ENCODE data around the gene FBN2.
"Not testable (repeated sequence)": the region's sequence is repeated elsewhere in the genome, so short reads cannot be mapped to it uniquely, and the experiment has no call there.

The FBN2 gene

DNA sequence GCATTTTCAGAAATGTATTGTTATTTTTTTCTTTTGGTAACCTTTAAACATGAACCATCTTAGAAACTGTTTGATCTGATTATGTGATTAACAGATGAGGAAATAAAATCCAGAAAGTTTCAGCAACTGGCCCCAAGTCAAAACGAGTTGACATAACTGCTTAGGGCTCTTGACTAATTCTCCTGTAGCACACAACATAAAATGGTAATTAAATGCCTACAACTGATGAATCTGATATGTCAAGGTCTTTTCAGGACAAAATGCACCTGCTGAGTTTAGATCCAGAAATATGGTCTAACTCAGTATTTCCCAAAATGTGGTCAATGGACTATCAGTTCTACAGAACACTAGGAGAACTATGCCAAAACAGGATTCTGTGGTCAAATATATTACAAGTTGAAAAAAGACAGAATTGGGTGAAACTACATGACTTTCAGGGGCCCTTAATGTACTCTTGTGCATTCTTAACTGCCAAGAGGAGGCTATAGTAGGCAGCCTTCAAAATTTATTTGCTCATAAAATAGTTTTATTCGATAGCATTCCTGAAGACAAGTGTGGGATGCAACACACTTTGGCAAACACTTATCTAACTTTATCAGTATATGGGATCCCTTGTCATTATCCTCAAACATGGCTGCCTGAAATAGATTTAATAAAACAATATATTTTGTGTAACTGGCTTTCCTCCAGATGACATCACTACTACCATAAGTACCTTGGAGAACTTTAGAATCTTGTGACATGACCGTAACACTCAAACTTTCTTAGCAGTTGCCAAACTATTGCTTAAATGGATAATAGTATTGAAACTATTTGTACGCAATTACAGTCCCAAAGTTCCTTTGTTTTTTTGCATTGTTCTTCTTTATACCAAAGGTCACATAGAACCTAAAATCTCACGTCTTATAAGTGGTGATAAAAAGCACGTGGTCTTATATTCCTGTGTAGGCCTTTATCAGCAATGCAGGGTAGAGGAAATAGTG, 59.4 kb downstream of the FBN2 start:
- no peak for DNase-seq (ENCODE audit: low read depth)

DNA sequence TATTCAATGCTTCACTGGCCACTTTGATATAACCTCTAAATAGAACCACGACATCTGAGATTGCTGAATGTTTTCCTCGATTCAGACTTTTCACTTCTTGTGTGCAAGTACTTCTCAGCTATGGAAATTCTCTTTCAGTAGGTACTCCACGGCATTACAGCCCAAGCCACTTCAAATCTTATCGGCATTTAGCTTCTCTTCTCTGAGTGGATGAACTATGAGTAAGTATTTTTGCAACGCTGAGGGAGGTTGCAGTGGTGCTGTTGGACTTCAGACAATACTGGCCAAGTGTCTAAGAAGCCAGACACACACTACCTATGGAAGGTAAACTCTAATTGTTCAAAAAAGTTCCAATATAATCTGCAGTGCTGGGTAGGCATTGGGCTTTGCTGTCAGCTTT, 60.1 kb downstream of the FBN2 start:
- no peak for DNase-seq (ENCODE audit: low read depth)

DNA sequence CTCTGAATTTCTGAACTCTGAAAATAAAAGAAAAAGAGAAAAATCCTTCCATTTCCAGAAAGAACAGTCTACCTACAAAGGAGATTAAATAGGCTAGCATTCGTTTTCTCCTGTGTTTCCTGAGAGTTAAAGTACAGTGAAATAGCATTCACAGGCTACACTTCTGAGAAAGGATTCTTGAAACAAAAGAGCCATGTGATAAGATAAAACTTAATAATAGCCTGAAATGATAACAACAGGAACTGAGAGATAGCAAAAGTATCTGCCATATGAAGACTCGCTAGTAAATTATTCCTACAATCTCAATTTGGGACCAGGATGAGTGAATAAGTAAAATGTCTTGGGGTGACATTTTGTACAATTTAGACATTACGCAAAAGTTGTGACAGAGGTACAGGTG, 62.4 kb downstream of the FBN2 start:
- DNase-seq (ENCODE audit: low read depth) = no peak

DNA sequence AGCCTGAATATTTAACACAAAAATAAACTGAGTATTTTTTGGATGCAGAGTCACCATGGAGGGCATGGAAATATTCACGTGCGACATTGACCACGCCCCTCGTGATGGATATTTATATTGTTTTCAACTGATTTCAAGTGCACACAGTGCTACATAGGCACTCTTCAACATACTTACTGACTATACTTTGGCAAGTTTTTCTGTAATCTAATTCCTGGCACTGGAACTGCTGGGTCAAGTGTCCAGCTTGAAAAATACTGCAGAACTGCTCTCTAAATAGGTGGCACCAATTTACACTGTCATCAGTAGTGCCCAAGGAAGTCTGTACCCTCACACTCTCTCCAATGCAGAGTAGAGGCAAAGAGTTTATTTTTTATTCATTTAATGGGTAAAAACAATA, 65.1 kb downstream of the FBN2 start:
- no peak for DNase-seq (ENCODE audit: low read depth)

DNA sequence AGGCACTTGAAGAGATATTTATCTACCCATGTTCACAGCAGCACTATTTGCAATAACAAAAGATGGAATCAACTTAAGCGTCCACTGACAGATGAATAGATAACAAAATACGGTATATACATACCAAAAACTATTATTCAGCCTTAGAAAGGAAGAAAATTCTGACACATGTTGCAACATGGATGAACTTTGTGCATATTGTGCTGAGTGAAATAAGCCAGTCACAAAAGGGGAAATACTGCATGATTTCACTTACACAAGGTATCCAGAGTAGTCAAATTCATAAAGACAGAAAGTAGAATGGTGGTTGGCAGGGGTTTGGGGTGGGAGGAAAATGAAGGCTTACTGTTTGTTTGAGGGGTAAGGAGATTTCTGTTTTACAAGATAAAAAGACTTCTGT, 66.0 kb downstream of the FBN2 start:
- DNase-seq (ENCODE audit: low read depth) = no peak

DNA sequence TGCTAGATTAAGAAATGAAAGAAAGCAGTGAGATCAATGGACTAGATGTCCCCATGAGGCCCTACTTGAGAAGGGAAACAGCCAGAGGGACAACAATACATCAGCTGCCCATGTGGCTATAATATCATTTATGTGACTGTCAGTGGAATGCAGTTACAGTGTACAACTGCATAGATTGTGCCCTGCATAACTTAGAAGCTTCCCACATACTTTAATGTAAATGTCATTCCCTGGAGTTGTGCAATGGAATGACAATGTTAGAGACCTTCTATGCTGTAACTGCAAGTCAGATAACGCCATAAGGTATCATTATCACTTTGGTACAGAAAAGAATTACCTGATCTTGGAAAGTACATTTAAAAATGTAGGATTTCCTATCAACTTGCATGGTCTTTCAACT, 67.4 kb downstream of the FBN2 start:
- no peak for DNase-seq (ENCODE audit: low read depth)

DNA sequence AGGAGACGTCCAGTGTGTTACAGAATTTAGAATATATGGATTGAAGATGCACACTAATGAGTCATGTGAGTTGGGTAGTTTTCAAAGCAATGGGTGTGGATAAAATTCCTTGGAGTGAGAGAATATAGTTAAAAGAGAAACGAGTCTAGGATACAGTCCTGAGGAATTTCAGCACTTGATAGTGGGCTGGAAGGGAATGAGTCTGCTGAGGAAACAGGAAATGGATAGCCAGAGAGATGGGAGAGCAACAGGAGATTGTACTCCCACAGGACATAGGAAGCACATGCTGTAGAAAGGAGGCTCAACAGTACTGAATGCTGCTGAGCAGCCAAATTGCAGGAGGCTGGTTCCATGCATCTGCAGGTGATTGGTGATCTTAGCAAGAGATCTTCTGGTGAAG, 68.1 kb downstream of the FBN2 start:
- no peak for DNase-seq (ENCODE audit: low read depth)

DNA sequence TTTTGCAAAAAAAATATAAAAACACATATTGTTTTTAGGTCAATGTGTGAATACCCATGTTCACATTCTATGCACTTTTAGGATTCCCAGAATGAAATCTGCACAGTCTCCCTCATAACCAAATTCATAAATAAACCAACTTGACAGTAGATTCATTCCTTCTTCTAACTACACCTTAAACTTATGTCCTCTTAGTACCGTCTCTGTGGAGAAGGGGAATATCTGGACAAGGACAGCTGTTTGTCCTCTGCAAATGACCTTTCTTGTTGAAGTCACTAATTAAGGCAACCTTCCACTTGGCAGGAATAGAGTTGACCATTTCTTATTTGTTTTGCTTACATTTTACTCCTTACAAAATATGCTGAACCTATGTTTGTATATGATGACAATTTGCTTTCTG, 71.1 kb downstream of the FBN2 start:
- DNase-seq (ENCODE audit: low read depth) = no peak

DNA sequence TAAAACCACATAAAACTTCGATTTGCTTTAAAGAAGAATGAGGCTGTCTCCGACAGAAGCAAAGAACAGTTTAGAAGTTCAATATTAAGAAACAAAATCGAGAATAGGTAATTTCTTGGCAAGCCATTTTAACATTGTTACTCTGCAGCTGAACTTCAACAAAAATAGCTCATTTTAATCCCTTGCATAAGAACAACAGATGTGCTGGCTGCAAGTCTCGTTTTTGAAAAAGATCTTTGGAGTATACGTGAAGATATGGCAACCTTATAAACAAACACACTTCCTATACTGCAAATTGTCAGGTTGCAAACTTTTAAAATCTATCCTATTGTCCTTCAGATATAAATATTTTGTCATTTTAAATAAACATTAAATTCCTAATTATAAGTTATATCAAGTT, 71.5 kb downstream of the FBN2 start:
- DNase-seq (ENCODE audit: low read depth) = no peak

DNA sequence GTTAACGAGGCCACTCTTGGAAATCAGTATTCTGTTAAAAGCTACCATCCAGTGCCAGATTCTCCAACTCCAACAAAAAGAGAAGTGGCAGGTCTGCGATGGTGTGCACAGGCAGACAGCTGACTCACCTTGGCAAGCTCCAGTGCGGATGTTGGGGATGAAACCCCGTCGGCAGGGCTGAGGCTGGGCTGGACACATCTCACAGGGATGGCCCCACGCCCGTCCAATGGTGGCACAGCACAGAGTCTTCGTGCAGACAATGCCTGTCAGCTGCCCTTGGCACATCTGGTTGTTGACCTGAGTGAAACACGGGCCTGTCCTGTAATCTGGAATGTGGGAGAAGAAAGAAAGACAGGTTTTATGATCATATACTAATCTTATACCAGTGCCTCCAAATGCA, 73.4 kb downstream of the FBN2 start:
- no peak for DNase-seq (ENCODE audit: low read depth)

DNA sequence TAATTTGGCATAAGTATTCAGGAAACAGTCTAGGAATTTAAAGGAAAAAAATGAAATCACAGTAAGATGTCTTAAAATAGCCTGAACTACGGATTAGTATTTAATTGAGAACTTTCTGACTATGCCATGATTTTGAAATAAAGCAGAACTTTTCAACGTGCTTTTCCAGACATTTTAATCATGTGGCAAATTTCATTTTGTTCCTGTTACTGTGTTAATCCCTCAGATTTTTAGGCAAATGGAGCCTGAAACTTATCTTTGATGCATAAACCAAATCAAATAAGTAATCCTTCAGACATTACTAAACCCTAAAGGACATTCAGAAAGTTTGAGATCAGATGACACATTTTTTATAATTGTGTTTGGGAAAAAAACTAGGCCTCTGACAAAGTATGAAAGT, 75.7 kb downstream of the FBN2 start:
- DNase-seq (ENCODE audit: low read depth) = no peak

DNA sequence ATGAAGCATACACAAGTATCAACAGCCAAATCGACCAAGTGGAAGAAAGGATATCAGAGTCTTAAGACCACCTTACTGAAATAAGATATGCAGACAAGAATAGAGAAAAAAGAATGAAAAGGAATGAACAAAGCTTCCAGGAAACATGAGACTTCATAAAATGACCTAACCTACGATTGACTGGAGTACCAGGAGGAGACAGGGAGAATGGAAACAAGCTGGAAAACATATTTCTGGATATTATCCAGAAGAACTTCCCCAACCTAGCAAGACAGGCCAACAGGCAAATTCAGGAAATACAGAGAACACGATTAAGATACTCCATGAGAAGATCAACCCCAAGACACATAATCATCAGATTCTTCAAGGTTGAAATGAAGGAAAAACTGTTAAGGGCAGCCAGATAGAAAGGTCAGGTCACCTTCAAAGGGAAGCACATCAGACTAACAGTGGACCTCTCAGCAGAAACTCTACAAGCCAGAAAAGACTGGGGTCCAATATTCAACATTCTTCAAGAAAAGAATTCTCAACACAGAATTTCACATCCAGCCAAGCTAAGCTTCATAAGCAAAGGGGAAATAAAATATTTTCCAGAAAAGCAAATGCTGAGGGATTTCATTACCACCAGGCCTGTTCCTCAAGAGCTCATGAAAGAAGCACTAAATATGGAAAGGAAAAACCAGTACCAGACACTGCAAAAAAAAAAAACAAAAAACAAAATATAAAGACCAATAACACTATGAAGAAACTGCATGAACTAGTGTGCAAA, 80.7 kb downstream of the FBN2 start:
- DNase-seq (ENCODE audit: low read depth) = not testable (repeated sequence)

DNA sequence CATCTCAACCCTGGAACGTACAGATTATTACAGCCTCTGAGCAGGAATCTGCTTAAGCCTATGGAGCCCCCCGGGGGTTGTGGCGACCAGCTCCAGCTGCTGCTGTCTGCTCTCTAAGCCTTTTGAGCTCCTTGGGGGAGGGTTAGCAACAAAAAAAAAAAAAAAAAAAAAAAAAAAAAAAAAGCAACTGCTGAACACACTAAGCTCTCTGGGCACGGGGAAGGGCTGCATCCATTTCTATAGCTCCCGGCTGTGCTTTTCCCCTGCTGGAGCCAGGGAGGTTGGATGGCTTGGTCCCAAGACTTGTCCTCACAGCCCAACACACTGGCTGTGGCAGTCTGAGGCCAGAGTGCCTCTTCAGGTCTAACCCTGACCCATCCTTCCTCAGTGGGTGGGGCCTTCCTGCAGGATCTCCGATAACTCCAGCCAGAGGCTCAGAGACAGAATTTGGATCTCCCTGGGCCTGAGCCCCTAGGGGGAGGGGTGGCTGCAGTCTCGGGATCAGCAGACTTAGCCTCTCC, 82.1 kb downstream of the FBN2 start:
- no peak for DNase-seq (ENCODE audit: low read depth)

DNA sequence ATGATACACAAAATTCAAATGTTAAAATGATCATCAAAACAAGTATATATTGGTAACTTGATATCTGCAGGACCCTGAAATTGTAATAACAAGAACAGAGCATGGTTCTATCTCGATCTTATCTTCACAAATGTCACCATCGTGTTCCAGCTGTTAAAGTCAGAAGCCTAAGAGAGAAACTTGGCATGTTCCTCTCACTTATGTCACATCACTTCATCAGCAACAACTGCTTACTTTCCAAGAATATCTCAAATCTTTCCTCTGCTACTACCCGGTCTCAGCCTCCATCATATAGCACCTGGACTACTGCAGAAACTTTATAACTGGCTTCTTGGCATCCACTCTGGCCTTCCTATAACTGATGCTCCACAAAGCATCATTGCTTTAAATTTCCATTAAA, 84.9 kb downstream of the FBN2 start:
- DNase-seq (ENCODE audit: low read depth) = no peak

DNA sequence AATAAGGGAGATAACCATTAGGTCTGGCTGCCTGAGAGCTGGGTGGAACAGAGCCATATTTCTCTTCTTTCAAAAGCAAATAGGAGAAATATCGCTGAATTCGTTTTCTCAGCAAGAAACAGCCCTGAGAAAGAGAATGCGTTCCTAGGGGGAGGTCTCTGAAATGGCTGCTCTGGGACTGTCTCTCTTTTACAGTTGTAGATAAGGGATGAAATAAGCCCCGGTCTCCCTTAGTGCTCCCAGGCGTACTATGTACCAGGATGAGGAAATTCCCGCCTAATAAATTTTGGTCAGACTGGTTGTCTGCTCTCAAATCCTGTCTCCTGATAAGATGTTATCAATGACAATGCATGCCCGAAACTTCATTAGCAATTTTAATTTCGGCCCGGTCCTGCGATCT, 90.8 kb downstream of the FBN2 start:
- not testable (repeated sequence) for DNase-seq (ENCODE audit: low read depth)

DNA sequence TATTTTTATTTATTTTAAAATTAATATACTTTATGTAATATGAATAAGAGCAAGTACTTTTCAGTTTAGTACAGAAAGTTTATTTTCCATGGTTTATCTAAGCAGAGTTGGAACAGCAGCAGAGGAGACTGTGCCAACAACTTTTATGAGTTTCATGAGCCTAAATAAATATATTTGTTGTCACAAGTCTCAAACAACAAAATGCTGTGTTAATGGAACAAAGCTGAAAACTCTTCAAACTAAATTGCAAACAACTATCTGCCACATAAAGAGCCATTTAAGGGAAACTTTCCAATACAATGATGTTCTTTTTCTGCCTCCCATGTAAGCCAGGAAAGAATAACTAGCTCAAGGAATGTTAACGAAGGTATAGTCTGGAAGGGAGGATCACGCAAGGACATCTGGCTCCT, 96.1 kb downstream of the FBN2 start:
- no peak for DNase-seq (ENCODE audit: low read depth)

DNA sequence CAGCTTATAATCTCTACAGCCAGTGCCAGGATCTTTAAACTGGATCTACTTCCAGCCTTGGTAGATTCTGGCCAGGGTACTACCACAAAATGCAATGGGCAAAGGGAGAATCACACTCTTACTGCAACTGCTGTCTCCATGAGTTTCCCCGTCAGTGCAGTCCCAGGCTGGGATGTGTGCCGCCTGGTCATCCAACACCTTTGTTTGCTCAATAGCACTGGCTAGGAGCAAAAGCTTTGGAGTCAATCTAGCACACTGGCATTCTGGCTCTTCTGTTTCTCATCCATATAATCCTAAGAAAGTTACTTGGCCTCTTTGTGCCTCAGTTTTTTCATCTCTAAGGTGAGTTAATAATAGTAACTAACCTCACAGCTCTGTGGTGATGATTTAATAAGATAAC, 96.9 kb downstream of the FBN2 start:
- no peak for DNase-seq (ENCODE audit: low read depth)

DNA sequence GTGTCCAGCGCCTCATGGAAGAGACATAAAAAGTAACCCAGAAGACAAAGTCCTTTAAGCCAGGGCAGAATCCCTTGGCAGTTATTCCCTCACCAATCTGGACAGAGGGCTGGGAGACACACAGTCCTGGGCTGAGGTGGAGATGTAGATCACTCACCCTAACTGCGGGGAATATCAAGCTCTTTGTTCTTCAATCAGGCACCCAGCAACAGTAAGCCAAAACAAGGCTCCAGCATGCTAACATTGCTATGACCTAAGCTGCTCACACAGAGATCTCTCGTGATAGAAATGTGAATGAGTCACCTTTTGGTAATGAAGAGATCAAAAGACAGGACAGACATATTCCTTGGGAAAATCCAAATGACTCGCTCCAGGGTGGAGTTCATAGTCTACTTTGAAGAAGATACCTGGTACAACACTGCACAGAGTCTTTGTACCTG, 101.3 kb downstream of the FBN2 start:
- no peak for DNase-seq (ENCODE audit: low read depth)

DNA sequence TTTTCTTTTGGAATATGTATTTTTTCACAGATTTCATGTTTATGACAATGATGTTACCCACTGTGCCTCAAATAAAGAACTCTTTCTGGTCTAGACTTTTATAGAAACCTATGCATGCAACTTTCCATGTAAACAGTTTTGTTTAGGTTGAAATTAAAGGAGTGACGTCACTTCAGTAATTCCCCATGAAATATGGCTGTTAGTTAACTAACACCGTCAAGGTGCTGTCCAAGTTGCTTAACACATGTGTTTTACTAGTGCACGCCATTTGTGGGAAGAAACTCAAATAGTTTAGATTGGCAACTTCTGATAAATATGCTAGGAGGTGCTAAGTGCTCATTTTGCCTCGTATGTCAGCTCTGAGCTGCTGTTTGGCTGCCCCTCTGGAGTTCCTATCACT, 102.2 kb downstream of the FBN2 start:
- no peak for DNase-seq (ENCODE audit: low read depth)

DNA sequence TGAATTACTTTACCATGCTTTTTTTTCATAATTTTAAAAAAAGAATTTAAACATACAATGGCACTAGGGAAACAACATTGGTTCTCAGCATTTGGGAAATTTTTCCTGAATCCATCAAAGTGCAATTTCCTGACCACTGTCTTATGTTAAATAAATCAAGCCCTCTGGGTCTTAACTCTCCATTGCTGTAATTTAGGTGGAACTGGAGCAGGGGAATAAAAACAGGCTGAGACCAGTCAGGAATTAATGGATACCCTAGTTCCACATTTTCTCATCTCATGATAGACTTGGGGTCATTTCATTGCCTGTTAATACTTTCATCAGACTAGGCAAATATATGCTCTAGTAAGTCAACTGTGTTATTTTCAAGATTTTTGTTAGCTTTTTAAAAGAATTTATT, 103.1 kb downstream of the FBN2 start:
- no peak for DNase-seq (ENCODE audit: low read depth)

DNA sequence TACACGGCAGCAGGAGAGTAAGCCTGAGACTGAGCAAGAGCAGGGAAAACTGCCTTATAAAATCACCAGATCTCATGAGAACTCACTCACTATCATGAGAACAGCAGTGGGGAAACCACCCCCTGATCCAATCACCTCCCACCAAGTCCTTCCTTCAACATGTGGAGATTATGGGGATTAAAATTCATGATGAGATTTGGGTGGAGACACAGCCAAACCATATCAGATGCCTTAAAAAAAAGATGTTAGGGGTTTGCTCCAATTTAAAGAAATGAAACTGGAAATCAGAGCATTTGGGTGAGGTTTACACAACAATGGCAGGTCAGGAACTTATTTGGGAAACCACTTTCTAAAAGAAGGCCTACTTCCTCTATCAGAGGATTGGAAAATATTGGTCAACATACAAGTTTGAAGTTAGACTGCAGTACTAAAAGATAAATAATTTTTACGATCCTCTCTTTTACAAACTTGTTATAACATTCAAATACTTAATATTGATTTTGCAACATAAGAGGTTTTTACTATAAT, 105.1 kb downstream of the FBN2 start:
- no peak for DNase-seq (ENCODE audit: low read depth)

DNA sequence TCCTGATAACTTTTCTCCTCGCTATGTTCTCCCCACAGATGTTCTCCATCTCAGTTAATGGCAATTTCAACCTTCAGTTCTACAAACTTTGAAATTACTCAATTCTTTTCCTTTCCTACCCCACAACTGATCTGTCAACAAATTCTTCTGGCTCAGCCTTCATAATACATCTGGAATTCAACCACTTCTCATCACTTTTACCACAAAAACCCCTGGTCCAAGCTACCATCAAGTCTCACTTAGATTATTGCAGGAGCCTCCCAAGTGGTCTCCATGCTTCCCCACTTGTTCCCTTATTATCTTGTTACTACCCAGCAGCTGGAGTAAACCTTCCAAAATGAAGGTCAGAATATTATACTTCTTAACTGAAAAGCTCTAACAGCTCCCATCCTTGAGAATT, 110.1 kb downstream of the FBN2 start:
- no peak for DNase-seq (ENCODE audit: low read depth)

DNA sequence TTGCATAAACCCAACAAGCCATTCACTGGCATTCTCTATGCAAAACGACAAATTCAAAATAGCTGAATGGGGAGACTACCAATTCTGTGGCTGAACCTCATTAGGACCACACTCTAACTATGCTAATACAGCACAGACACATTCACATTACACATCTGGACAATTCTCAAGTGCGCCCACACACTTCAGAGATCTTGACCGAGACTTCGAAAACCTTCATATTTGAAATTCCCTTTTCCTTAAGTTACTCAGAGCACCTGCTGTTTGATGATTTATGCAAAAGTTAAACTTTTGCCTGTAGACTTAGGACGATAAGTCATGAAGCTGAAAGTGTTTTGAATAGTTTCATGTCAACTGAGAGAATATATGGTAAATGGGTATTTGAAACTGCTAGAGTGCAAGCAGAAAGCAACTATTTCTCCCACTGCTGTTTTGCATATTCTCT, 111.9 kb downstream of the FBN2 start:
- no peak for DNase-seq (ENCODE audit: low read depth)

Data from stimulated activated CD8-positive, alpha-beta memory T cell treated with anti-CD3 and anti-CD28 coated beads, Interleukin-7, amount 100 ng/mL, for 24 hours (primary cell).